MM.1S (cell line): ENCODE data around the gene SLC17A9.

Source experiments
- DNase-seq: peaks from one replicate; pipeline ENCODE4 v3.0.0-alpha.2; 2015
- H2AFZ ChIP-seq: fragments of 300-600 bp; sonication (generic); 2 replicates; pipeline ENCODE4 v1.6.0; 2016; ENCODE audit warnings: antibody characterized with exemption, low read length
- H3F3A ChIP-seq: fragments of 300-600 bp; sonication (generic); 2 replicates; pipeline ENCODE4 v1.6.1; 2016; ENCODE audit warnings: mild to moderate bottlenecking, antibody characterized with exemption, low read length, moderate library complexity, mixed read lengths; ENCODE audit not compliant: insufficient read depth
- H3K27ac ChIP-seq: fragments of 300-600 bp; sonication (generic); 2 replicates; pipeline ENCODE4 v1.5.1; 2016; ENCODE audit warnings: mild to moderate bottlenecking, low read length
- H3K27me3 ChIP-seq: fragments of 300-600 bp; sonication (generic); replicated peaks from 2 replicates; pipeline ENCODE4 v1.6.0; 2016; ENCODE audit warnings: low read length; ENCODE audit not compliant: insufficient read depth
- H3K36me3 ChIP-seq: fragments of 300-600 bp; sonication (generic); replicated peaks from 2 replicates; pipeline ENCODE4 v1.6.1; 2016; ENCODE audit warnings: mild to moderate bottlenecking, low read length, mixed read lengths; ENCODE audit not compliant: insufficient read depth
- H3K4me1 ChIP-seq: fragments of 300-600 bp; sonication (generic); 2 replicates; pipeline ENCODE4 v1.6.1; 2016; ENCODE audit warnings: low read length, mixed read lengths
- H3K4me2 ChIP-seq: fragments of 300-600 bp; sonication (generic); 2 replicates; pipeline ENCODE4 v1.6.0; 2016; ENCODE audit warnings: low read depth, low read length
- H3K4me3 ChIP-seq: fragments of 300-600 bp; sonication (generic); 2 replicates; pipeline ENCODE4 v1.5.1; 2016; ENCODE audit warnings: low read length, mixed read lengths
- H3K79me2 ChIP-seq: fragments of 300-600 bp; sonication (generic); 2 replicates; pipeline ENCODE4 v1.6.1; 2016; ENCODE audit warnings: mixed run types, low read length, mixed read lengths
- H3K9ac ChIP-seq: fragments of 300-600 bp; sonication (generic); 2 replicates; pipeline ENCODE4 v1.6.1; 2016; ENCODE audit warnings: low read length, mixed read lengths
- H3K9me2 ChIP-seq: fragments of 300-600 bp; sonication (generic); replicated peaks from 2 replicates; pipeline ENCODE4 v1.6.1; 2016; ENCODE audit warnings: mild to moderate bottlenecking, low read length, mixed read lengths; ENCODE audit not compliant: insufficient read depth
- H3K9me3 ChIP-seq: fragments of 300-600 bp; sonication (generic); replicated peaks from 2 replicates; pipeline ENCODE4 v1.6.1; 2016; ENCODE audit warnings: mild to moderate bottlenecking, low read length, mixed read lengths; ENCODE audit not compliant: insufficient read depth
- H4K20me1 ChIP-seq: fragments of 300-600 bp; sonication (generic); 2 replicates; pipeline ENCODE4 v1.6.1; 2016; ENCODE audit warnings: mild to moderate bottlenecking, low read length, moderate library complexity, mixed read lengths; ENCODE audit not compliant: insufficient read depth
- CTCF ChIP-seq: fragments of 300-600 bp; sonication (generic); IDR thresholded peaks from 2 replicates; pipeline ENCODE4 v1.5.1; 2016; ENCODE audit warnings: antibody characterized with exemption, low read length, mixed read lengths
- EZH2 ChIP-seq: fragments of 300-600 bp; sonication (generic); optimal IDR thresholded peaks from 2 replicates; pipeline ENCODE3; 2017; ENCODE audit warnings: low read depth, mild to moderate bottlenecking, antibody characterized with exemption, low read length, mixed read lengths
- EZH2phosphoT487 ChIP-seq: fragments of 300-600 bp; sonication (generic); IDR thresholded peaks from 2 replicates; pipeline ENCODE4 v1.6.1; 2018; ENCODE audit warnings: antibody characterized with exemption, low read length

The SLC17A9 gene

GRCh38 chr20:62966212-62967148 lies 14.0 kb downstream of the SLC17A9 start:
- Histone ChIP-seq H3F3A (no peaks in the 10 kb centered on the region), H3K9me2 (no peaks in the 10 kb centered on the region), H3K27me3 (peaks cover 82% of the 10 kb centered on the region), H3K9me3 (no peaks in the 10 kb centered on the region), H3K27ac (no peak overlapping the region), H3K4me1 (no peaks in the 10 kb centered on the region), H3K9ac (no peak overlapping the region), H2AFZ (no peak overlapping the region), H3K4me2 (no peak overlapping the region), H3K36me3 (no peaks in the 10 kb centered on the region), H4K20me1 (no peaks in the 10 kb centered on the region), H3K79me2 (no peaks in the 10 kb centered on the region), H3K4me3 (no peak overlapping the region)
- TF ChIP-seq EZH2 (no peak), CTCF (no peak), EZH2phosphoT487 (no peak)
- no peak for DNase-seq

GRCh38 chr20:62967149-62967501 lies 14.6 kb downstream of the SLC17A9 start:
- H4K20me1 ChIP-seq: no peaks in the 10 kb centered on the region

GRCh38 chr20:62967628-62968351 lies 15.3 kb downstream of the SLC17A9 start:
- DNase-seq: no peak
- no peak overlapping the region for H3K9ac ChIP-seq
- no peaks in the 10 kb centered on the region for H4K20me1 ChIP-seq
- H3K27me3 ChIP-seq: peaks cover 80% of the 10 kb centered on the region
- no peaks in the 10 kb centered on the region for H3K9me2 ChIP-seq
- no peaks in the 10 kb centered on the region for H3K36me3 ChIP-seq
- H3K9me3 ChIP-seq: no peaks in the 10 kb centered on the region
- H3K4me2 ChIP-seq: no peak overlapping the region
- no peaks in the 10 kb centered on the region for H3F3A ChIP-seq
- H2AFZ ChIP-seq: no peak overlapping the region
- TF ChIP-seq EZH2phosphoT487 (no peak), EZH2 (no peak), CTCF (no peak)
- H3K27ac ChIP-seq: no peak overlapping the region
- H3K4me3 ChIP-seq: no peak overlapping the region
- H3K4me1 ChIP-seq: no peaks in the 10 kb centered on the region
- H3K79me2 ChIP-seq: no peaks in the 10 kb centered on the region

More at GRCh38 chr20:62967149-62967501, 14.6 kb downstream of the SLC17A9 start:
- Histone ChIP-seq H3F3A (no peaks in the 10 kb centered on the region), H3K27me3 (peaks cover 81% of the 10 kb centered on the region), H3K4me3 (no peak overlapping the region), H3K79me2 (no peaks in the 10 kb centered on the region), H3K36me3 (no peaks in the 10 kb centered on the region), H2AFZ (no peak overlapping the region), H3K9ac (no peak overlapping the region), H3K4me1 (no peaks in the 10 kb centered on the region), H3K4me2 (no peak overlapping the region), H3K27ac (no peak overlapping the region), H3K9me2 (no peaks in the 10 kb centered on the region), H3K9me3 (no peaks in the 10 kb centered on the region)
- DNase-seq: no peak
- TF ChIP-seq CTCF: no peak
- TF ChIP-seq EZH2: no peak
- no peak for TF ChIP-seq EZH2phosphoT487
